Trophoblast cell (in vitro differentiated cells and primary cell): ENCODE measurements around the gene THADA.

ENCODE experiments used
- DNase-seq, 2 donors: peaks; one replicate each; pipeline ENCODE4 v3.0.0-alpha.2; 2016
- H2AFZ ChIP-seq: 2 replicates; pipeline ENCODE4 v1.6.1; 2013; ENCODE audit warnings: low read length, moderate library complexity, mild to moderate bottlenecking; ENCODE audit not compliant: insufficient read depth, poor library complexity
- H2AK5ac ChIP-seq: 2 replicates; pipeline ENCODE4 v1.6.1; 2013; ENCODE audit warnings: mild to moderate bottlenecking, low read length
- H2BK120ac ChIP-seq: 2 replicates; pipeline ENCODE4 v1.6.1; 2013; ENCODE audit warnings: low read length, mild to moderate bottlenecking, moderate library complexity; ENCODE audit not compliant: insufficient read depth, poor library complexity
- H2BK12ac ChIP-seq: 2 replicates; pipeline ENCODE4 v1.6.1; 2013; ENCODE audit warnings: mild to moderate bottlenecking, low read length, moderate library complexity
- H2BK5ac ChIP-seq: 2 replicates; pipeline ENCODE4 v1.6.1; 2013; ENCODE audit warnings: low read length, low read depth, moderate library complexity, mild to moderate bottlenecking; ENCODE audit not compliant: poor library complexity
- H3K14ac ChIP-seq: 2 replicates; pipeline ENCODE4 v1.6.1; 2013; ENCODE audit warnings: mild to moderate bottlenecking, low read length
- H3K18ac ChIP-seq: 2 replicates; pipeline ENCODE4 v1.6.1; 2013; ENCODE audit warnings: mild to moderate bottlenecking, low read length
- H3K23ac ChIP-seq: 2 replicates; pipeline ENCODE4 v1.6.1; 2013; ENCODE audit warnings: low read length
- H3K27ac ChIP-seq: 2 replicates; pipeline ENCODE4 v1.5.1; 2013; ENCODE audit warnings: low read depth, mild to moderate bottlenecking, inconsistent platforms, low read length, moderate library complexity
- H3K27me3 ChIP-seq: 2 replicates; pipeline ENCODE4 v1.6.1; 2013; ENCODE audit warnings: inconsistent platforms, mild to moderate bottlenecking, low read length, moderate library complexity; ENCODE audit not compliant: insufficient read depth
- H3K36me3 ChIP-seq, 2 experiments: 1 replicate in 1 of 2; 2 replicates in 1 of 2; pipeline ENCODE4 v1.6.1; 2013; ENCODE audit warnings: low read length in 2 of 2, mild to moderate bottlenecking in 2 of 2, moderate library complexity in 1 of 2; ENCODE audit not compliant: insufficient read depth in 2 of 2, control insufficient read depth in 1 of 2
- H3K4ac ChIP-seq: 2 replicates; pipeline ENCODE4 v1.6.1; 2013; ENCODE audit warnings: low read depth, mild to moderate bottlenecking, low read length, moderate library complexity
- H3K4me1 ChIP-seq, 2 experiments: 1 replicate in 1 of 2; 2 replicates in 1 of 2; pipeline ENCODE4 v1.6.1; 2013; ENCODE audit warnings: low read length in 2 of 2, mild to moderate bottlenecking in 2 of 2, moderate library complexity in 1 of 2; ENCODE audit not compliant: insufficient read depth in 2 of 2, control insufficient read depth in 1 of 2
- H3K4me2 ChIP-seq: 2 replicates; pipeline ENCODE4 v1.6.1; 2013; ENCODE audit warnings: inconsistent platforms, mild to moderate bottlenecking, low read length, moderate library complexity
- H3K4me3 ChIP-seq: 2 replicates; pipeline ENCODE4 v1.5.1; 2013; ENCODE audit warnings: mild to moderate bottlenecking, low read depth, low read length, inconsistent platforms
- H3K79me1 ChIP-seq: one replicate; pipeline ENCODE4 v1.6.1; 2013; ENCODE audit warnings: low read length
- H3K79me2 ChIP-seq: 2 replicates; pipeline ENCODE4 v1.6.1; 2013; ENCODE audit warnings: low read length, mild to moderate bottlenecking; ENCODE audit not compliant: control insufficient read depth, insufficient read depth, poor library complexity
- H3K9ac ChIP-seq: 2 replicates; pipeline ENCODE4 v1.6.1; 2013; ENCODE audit warnings: mild to moderate bottlenecking, low read length
- H3K9me3 ChIP-seq: 2 replicates; pipeline ENCODE4 v1.6.1; 2013; ENCODE audit warnings: low read depth, mild to moderate bottlenecking, control low read depth, inconsistent platforms, low read length; ENCODE audit not compliant: insufficient read depth
- H4K12ac ChIP-seq: 2 replicates; pipeline ENCODE4 v1.6.1; 2013; ENCODE audit warnings: low read depth, mild to moderate bottlenecking, low read length, moderate library complexity
- H4K8ac ChIP-seq: 2 replicates; pipeline ENCODE4 v1.6.1; 2013; ENCODE audit warnings: low read depth, mild to moderate bottlenecking, low read length, moderate library complexity
- H4K91ac ChIP-seq: one replicate; pipeline ENCODE4 v1.6.1; 2013; ENCODE audit warnings: low read depth, mild to moderate bottlenecking, low read length, moderate library complexity
- WGBS: extraction: QIAGEN DNeasy Blood & Tissue Kit; methylation state at CpG from one replicate; pipeline ENCODE4 v1.1.7; 2013; ENCODE audit warnings: missing lambda C conversion rate; ENCODE audit not compliant: insufficient read length, insufficient coverage; ENCODE audit errors: extremely low coverage; 5-methylcytosine and 5-hydroxymethylcytosine counted together

Gene THADA

DNA sequence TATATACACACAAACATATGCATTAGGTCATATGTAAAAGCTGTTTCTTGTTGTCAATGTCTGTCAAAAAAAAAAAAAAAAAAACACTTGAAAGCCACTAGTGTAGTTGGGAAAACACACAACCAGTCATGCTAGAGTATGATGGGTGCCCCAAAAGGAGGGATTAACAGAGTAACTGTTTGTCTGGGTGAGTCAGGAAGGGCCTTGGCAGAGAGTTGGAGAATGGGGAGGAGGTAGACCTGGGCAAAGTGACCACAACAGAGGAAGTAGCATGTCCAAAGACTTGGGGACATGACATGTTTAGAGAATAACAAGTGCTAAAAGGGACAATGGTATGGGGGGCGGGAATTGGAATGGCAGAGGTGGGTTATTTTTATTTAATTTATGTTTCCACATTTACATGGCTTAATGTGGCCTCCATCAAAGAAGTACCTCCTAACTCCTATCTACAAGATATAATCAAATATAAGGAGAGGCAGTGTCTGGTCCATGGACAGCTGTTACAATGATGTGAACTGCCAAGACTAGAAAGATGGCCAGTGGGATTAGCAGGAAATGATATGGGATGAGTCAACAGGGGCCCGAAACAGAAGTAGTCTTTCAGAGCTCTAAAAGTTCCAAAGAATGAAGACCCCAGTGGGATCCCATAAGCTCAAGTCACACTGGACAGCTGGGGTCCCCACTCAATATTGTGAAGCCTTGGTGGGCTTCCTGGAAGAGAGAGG is 269.6 kb downstream of the THADA start:
- DNase-seq: no peak
- Histone ChIP-seq H3K4me1 (peaks cover 4 to 14% of the 10 kb centered on the region in 2 experiments), H3K79me1 (peaks cover 11% of the 10 kb centered on the region), H2BK12ac (peak overlapping the region; percentile 43), H3K4me3 (no peak overlapping the region), H3K36me3 (no peaks in the 10 kb centered on the region), H2AFZ (no peak overlapping the region), H3K18ac (no peak overlapping the region), H2BK120ac (no peak overlapping the region), H2AK5ac (peak overlapping the region; percentile 41), H3K23ac (no peak overlapping the region), H4K8ac (no peak overlapping the region), H3K14ac (no peak overlapping the region), H3K79me2 (no peaks in the 10 kb centered on the region), H3K9me3 (no peaks in the 10 kb centered on the region), H3K4me2 (no peak overlapping the region), H3K4ac (no peak overlapping the region), H4K12ac (no peak overlapping the region), H3K9ac (no peak overlapping the region), H3K27me3 (no peaks in the 10 kb centered on the region), H3K27ac (no peak overlapping the region), H2BK5ac (no peak overlapping the region), H4K91ac (no peak overlapping the region)
- no CpG with 5 or more reads among the region's 2 CpGs for WGBS

DNA sequence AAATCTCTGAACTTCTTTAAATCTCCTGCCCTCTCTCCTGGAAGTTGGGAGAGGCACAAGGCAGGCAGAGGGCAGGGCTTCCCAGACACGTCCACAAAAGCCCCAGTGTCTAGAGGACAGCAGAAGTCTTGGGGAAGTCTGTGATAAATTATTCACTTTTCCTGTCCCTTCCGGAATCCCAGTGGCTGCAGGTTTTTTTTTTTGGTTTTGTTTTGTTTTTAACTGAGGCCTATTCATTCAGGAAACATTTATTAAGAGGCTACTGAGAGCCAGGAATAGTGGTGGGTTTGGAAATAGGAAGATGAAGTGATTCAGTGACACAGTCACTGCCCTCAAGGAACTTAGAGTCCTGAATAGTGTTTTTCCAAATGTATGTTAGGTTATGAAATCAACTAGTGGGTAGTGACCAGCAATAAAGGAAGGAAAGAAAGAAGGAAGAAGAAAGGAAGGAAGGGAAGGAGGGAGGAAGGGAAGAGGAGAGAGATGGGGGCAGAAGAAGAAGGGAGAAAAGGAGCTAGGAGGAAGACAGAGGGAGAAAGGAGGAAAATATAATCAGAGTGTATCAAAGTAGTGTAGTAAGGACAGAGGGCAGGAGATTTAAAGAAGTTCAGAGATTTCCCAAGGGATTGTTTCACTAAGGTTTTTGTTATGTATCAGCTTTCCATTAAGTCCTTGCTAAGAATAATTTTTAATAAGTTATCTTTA is 270.6 kb downstream of the THADA start:
- no CpG with 5 or more reads among the region's 2 CpGs for WGBS
- H3K4ac ChIP-seq: no peak overlapping the region
- no peak overlapping the region for H3K23ac ChIP-seq
- no peak overlapping the region for H3K4me3 ChIP-seq
- H3K36me3 ChIP-seq: no peaks in the 10 kb centered on the region
- no peak overlapping the region for H2AFZ ChIP-seq
- no peaks in the 10 kb centered on the region for H3K27me3 ChIP-seq
- peak overlapping the region; percentile 62 for H2BK120ac ChIP-seq
- no peak overlapping the region for H3K14ac ChIP-seq
- no peak overlapping the region for H2BK12ac ChIP-seq
- no peak overlapping the region for H4K8ac ChIP-seq
- H3K4me2 ChIP-seq: no peak overlapping the region
- no peak overlapping the region for H3K18ac ChIP-seq
- H2BK5ac ChIP-seq: no peak overlapping the region
- no peaks in the 10 kb centered on the region for H3K9me3 ChIP-seq
- H3K79me2 ChIP-seq: no peaks in the 10 kb centered on the region
- H2AK5ac ChIP-seq: no peak overlapping the region
- H4K12ac ChIP-seq: no peak overlapping the region
- peaks cover 12% of the 10 kb centered on the region for H3K79me1 ChIP-seq
- no peak overlapping the region for H4K91ac ChIP-seq
- no peak for DNase-seq
- no peak overlapping the region for H3K27ac ChIP-seq
- H3K4me1 ChIP-seq: peaks cover 4 to 14% of the 10 kb centered on the region in 2 experiments
- H3K9ac ChIP-seq: no peak overlapping the region

- Histone ChIP-seq H2BK5ac (peak overlapping the region; percentile 76), H2BK120ac (peak overlapping the region; percentile 76), H2AK5ac (peak overlapping the region; percentile 52), H2AFZ (no peak overlapping the region), H3K4me3 (no peak overlapping the region), H4K12ac (no peak overlapping the region), H3K9ac (no peak overlapping the region), H3K9me3 (no peaks in the 10 kb centered on the region), H4K91ac (peak overlapping the region; percentile 82), H3K4ac (peak overlapping the region; percentile 81), H3K4me1 (peaks cover 4 to 16% of the 10 kb centered on the region in 2 experiments), H3K18ac (peak overlapping the region; percentile 72), H3K79me2 (no peaks in the 10 kb centered on the region), H4K8ac (peak overlapping the region; percentile 4), H3K14ac (peak overlapping the region; percentile 35), H2BK12ac (peak overlapping the region; percentile 42), H3K23ac (no peak overlapping the region), H3K27me3 (no peaks in the 10 kb centered on the region), H3K79me1 (peaks cover 10% of the 10 kb centered on the region), H3K4me2 (no peak overlapping the region), H3K27ac (no peak overlapping the region), H3K36me3 (no peaks in the 10 kb centered on the region)
- DNase-seq: no peak
- no CpG with 5 or more reads among the region's 8 CpGs for WGBS
Observed at GRCh38 chr2:43324259-43325106, 271.4 kb downstream of the THADA start.

DNA sequence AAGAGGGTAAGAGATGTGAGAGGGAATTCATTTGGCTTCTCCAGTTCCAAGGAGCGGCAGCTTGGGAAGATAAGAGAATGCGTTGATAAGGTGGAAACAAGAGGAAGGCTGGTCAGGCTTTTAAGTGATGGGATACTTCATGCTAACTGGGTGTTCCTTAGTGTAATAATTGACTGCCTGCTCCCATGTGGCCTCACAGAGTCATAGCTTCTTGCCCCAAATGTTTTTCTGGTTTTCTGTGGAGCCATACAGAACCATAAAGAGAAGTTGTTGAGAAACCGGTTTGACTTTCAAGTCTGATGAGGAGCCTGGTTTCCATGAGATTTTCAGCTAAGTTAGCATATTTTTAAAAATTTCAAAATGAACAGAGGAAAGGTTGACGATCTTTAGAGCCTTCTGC is 272.0 kb downstream of the THADA start:
- Histone ChIP-seq H3K36me3 (no peaks in the 10 kb centered on the region), H4K12ac (no peak overlapping the region), H3K79me2 (no peaks in the 10 kb centered on the region), H3K18ac (peak overlapping the region; percentile 72), H4K91ac (peak overlapping the region; percentile 63), H2BK120ac (peak overlapping the region; percentile 76), H3K4me1 (peaks cover 4 to 18% of the 10 kb centered on the region in 2 experiments), H3K14ac (peak overlapping the region; percentile 35), H3K4me3 (no peak overlapping the region), H3K9me3 (no peaks in the 10 kb centered on the region), H3K27ac (no peak overlapping the region), H3K23ac (no peak overlapping the region), H3K4me2 (no peak overlapping the region), H3K79me1 (peaks cover 10% of the 10 kb centered on the region), H2BK5ac (peak overlapping the region; percentile 74), H3K9ac (no peak overlapping the region), H3K27me3 (no peaks in the 10 kb centered on the region), H2AK5ac (peak overlapping the region; percentile 52), H2AFZ (no peak overlapping the region), H2BK12ac (peak overlapping the region; percentile 71), H3K4ac (peak overlapping the region; percentile 81), H4K8ac (no peak overlapping the region)
- WGBS: no CpG with 5 or more reads among the region's 4 CpGs
- DNase-seq: peak in 1 of 2 donors; percentile 25
